DND-41 (cell line): ENCODE results near the gene CRNKL1.

Source experiments
- ATAC-seq: fragments of 200-7000 bp; cut with Tn5 transposase; 3 replicates; pipeline ENCODE4 v1.9.1; 2021; ENCODE audit warnings: low read depth; ENCODE audit not compliant: insufficient read depth
- DNase-seq: peaks from one replicate; pipeline ENCODE4 v3.0.0-alpha.2; 2020
- H2AFZ ChIP-seq: 2 replicates; pipeline ENCODE4 v1.6.0; 2012; ENCODE audit warnings: low read depth, low read length
- H3K27ac ChIP-seq: 2 replicates; pipeline ENCODE4 v1.5.1; 2012; ENCODE audit warnings: low read length, inconsistent platforms
- H3K27me3 ChIP-seq: fragments of 200-600 bp; sonication (generic); 2 replicates; pipeline ENCODE4 v1.6.0; 2012; ENCODE audit warnings: low read length, mild to moderate bottlenecking, inconsistent platforms; ENCODE audit not compliant: insufficient read depth, poor library complexity
- H3K36me3 ChIP-seq: 2 replicates; pipeline ENCODE4 v1.5.1; 2012; ENCODE audit warnings: low read length, inconsistent platforms; ENCODE audit not compliant: insufficient read depth
- H3K4me1 ChIP-seq: 2 replicates; pipeline ENCODE4 v1.5.1; 2012; ENCODE audit warnings: mild to moderate bottlenecking, low read length; ENCODE audit not compliant: insufficient read depth
- H3K4me2 ChIP-seq: 2 replicates; pipeline ENCODE4 v1.6.0; 2012; ENCODE audit warnings: mild to moderate bottlenecking, moderate library complexity, low read length, inconsistent platforms; ENCODE audit not compliant: insufficient read depth
- H3K4me3 ChIP-seq, 2 experiments: fragments of 200-600 bp in 1 of 2; shearing (Covaris generic) in 1 of 2; 2 replicates each; pipeline ENCODE4 v1.5.1; 2012 to 2016; ENCODE audit warnings: inconsistent platforms in 2 of 2, low read length in 2 of 2, mild to moderate bottlenecking in 2 of 2, low read depth in 1 of 2, moderate library complexity in 1 of 2
- H3K79me2 ChIP-seq: 2 replicates; pipeline ENCODE4 v1.6.0; 2012; ENCODE audit warnings: low read length, inconsistent platforms; ENCODE audit not compliant: insufficient read depth
- H3K9ac ChIP-seq: 2 replicates; pipeline ENCODE4 v1.6.0; 2012; ENCODE audit warnings: low read depth, mild to moderate bottlenecking, inconsistent platforms, low read length, moderate library complexity
- H3K9me3 ChIP-seq: 2 replicates; pipeline ENCODE4 v1.5.1; 2012; ENCODE audit warnings: low read length, moderate library complexity, mild to moderate bottlenecking, inconsistent platforms; ENCODE audit not compliant: insufficient read depth, severe bottlenecking
- H4K20me1 ChIP-seq: 2 replicates; pipeline ENCODE4 v1.6.0; 2012; ENCODE audit warnings: low read length; ENCODE audit not compliant: insufficient read depth
- CTCF ChIP-seq: IDR thresholded peaks from 2 replicates; pipeline ENCODE4 v1.5.1; 2012; ENCODE audit warnings: borderline replicate concordance, low read length, moderate library complexity, mild to moderate bottlenecking; ENCODE audit not compliant: poor library complexity, severe bottlenecking; ENCODE audit errors: extremely low read depth
- EZH2 ChIP-seq: IDR thresholded peaks from 3 replicates; pipeline ENCODE4 v1.6.1; 2012; ENCODE audit warnings: borderline replicate concordance, low read depth, mild to moderate bottlenecking, moderate library complexity, low read length, inconsistent platforms; ENCODE audit not compliant: severe bottlenecking

The CRNKL1 gene

GRCh38 chr20:20089018-20089417 is 36.8 kb upstream of the CRNKL1 start:
- no peak for TF ChIP-seq CTCF
- TF ChIP-seq EZH2: no peak
- no peak overlapping the region for H3K4me3 ChIP-seq
- H3K4me2 ChIP-seq: no peak overlapping the region
- DNase-seq (no peak), ATAC-seq (no peak)
- no peaks in the 10 kb centered on the region for H4K20me1 ChIP-seq
- H3K9me3 ChIP-seq: no peaks in the 10 kb centered on the region
- H3K27ac ChIP-seq: no peak overlapping the region
- H3K4me1 ChIP-seq: no peaks in the 10 kb centered on the region
- H3K27me3 ChIP-seq: no peaks in the 10 kb centered on the region
- H3K79me2 ChIP-seq: no peaks in the 10 kb centered on the region
- H2AFZ ChIP-seq: no peak overlapping the region
- H3K9ac ChIP-seq: no peak overlapping the region
- H3K36me3 ChIP-seq: no peaks in the 10 kb centered on the region

DNA sequence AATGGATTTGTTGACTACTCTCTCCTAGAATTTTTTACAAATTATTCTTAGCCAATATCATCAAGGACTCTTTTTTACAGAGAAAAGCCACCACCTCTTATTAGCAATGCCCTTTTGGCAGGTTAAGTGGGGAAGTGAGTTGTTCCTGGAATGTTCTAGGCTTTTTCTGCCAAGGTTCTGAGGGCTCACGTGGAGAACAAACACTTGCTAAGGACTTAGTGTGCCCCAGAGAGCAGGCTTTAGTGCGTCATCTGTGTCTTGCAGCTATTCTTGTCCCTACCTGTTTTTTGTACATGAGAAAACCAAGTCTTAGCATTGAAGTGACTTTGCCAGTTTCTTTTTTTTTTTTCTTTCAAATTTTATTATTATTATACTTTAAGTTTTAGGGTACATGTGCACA is 33.5 kb upstream of the CRNKL1 start:
- DNase-seq: no peak
- TF ChIP-seq EZH2: no peak
- no peak for TF ChIP-seq CTCF
- no peaks in the 10 kb centered on the region for H3K4me1 ChIP-seq
- H3K4me3 ChIP-seq: no peak overlapping the region
- H2AFZ ChIP-seq: no peak overlapping the region
- no peak for ATAC-seq
- H4K20me1 ChIP-seq: no peaks in the 10 kb centered on the region
- no peaks in the 10 kb centered on the region for H3K36me3 ChIP-seq
- H3K9ac ChIP-seq: no peak overlapping the region
- H3K27ac ChIP-seq: no peak overlapping the region
- H3K9me3 ChIP-seq: no peaks in the 10 kb centered on the region
- no peak overlapping the region for H3K4me2 ChIP-seq
- no peaks in the 10 kb centered on the region for H3K79me2 ChIP-seq
- no peaks in the 10 kb centered on the region for H3K27me3 ChIP-seq

DNA sequence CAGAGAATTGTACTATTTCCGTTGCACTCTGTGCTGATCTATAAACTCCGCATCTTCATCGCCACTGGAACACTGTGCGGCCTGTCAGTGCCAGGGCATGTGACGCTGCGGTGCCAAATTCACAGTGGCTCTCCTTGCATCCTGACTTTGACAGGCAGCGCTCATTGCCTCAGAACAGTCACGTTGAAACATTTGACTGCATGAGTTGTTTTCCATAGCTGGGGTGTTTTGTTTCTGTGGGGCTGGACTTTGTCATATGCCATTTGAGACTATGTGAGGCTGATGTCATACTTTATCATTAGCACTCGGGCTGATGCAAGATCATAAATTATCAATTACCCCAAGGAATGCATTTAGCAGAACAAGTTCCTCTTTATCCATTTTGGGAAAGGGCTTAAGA is 32.8 kb upstream of the CRNKL1 start:
- H2AFZ ChIP-seq: no peak overlapping the region
- H3K4me3 ChIP-seq: no peak overlapping the region
- H3K27me3 ChIP-seq: no peaks in the 10 kb centered on the region
- no peaks in the 10 kb centered on the region for H3K79me2 ChIP-seq
- no peak overlapping the region for H3K27ac ChIP-seq
- no peak for ATAC-seq
- H3K4me1 ChIP-seq: no peaks in the 10 kb centered on the region
- H4K20me1 ChIP-seq: no peaks in the 10 kb centered on the region
- H3K9me3 ChIP-seq: no peaks in the 10 kb centered on the region
- DNase-seq: no peak
- no peak overlapping the region for H3K4me2 ChIP-seq
- no peaks in the 10 kb centered on the region for H3K36me3 ChIP-seq
- TF ChIP-seq EZH2 (no peak), CTCF (no peak)
- H3K9ac ChIP-seq: no peak overlapping the region

DNA sequence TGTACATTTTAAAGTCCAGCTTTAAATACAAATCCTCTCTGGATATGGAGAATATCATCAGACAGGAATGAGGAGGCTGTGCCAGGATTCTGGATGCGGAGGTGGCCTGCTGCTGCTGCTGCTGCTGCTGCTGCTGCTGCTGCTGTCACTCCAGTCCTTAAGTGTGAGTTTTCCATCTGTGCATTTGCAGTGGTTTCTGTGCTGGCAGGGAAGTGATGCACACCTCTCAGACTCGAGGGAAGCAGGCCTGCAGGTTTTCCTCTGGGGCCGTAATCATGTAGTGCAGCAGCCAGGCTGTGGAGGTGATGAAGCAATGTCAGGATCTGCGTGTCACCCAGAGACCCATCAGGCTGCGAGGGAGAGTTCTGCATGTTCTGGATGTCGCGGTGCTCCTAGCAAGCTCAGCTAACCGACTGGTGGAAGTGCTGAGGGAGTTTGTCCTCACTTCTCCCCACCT is 32.1 kb upstream of the CRNKL1 start:
- H3K79me2 ChIP-seq: no peaks in the 10 kb centered on the region
- H3K27me3 ChIP-seq: no peaks in the 10 kb centered on the region
- ATAC-seq (no peak), DNase-seq (no peak)
- TF ChIP-seq EZH2: no peak
- no peaks in the 10 kb centered on the region for H3K9me3 ChIP-seq
- no peaks in the 10 kb centered on the region for H3K4me1 ChIP-seq
- no peaks in the 10 kb centered on the region for H3K36me3 ChIP-seq
- H2AFZ ChIP-seq: no peak overlapping the region
- no peak overlapping the region for H3K9ac ChIP-seq
- no peaks in the 10 kb centered on the region for H4K20me1 ChIP-seq
- no peak overlapping the region for H3K4me2 ChIP-seq
- no peak overlapping the region for H3K27ac ChIP-seq
- no peak overlapping the region for H3K4me3 ChIP-seq
